Heart right ventricle (tissue), 16 donors: ENCODE results near the gene IQSEC1. TPM values are rescaled to one million over a fixed set of nuclear protein-coding genes. Genes with fewer than 3 reads are reported as not detected.

Experiments used
- ATAC-seq, 8 donors: fragments of 200-7000 bp; cut with Tn5 transposase; one replicate each; pipeline ENCODE4 v1.9.1; 2020; ENCODE audit warnings: mild to moderate bottlenecking in 8 of 8, moderate library complexity in 8 of 8, moderate number of reproducible peaks in 1 of 8
- DNase-seq, 2 donors: peaks; one replicate each; pipeline ENCODE4 v3.0.0-alpha.2; 2020
- H3K27ac ChIP-seq, 10 donors: fragments of 200-600 bp; sonication (generic) in 2 of 10; one replicate each; pipeline versions ENCODE4 v1.5.0 to v1.8.0; 2020 to 2022; ENCODE audit warnings: mild to moderate bottlenecking in 3 of 10
- H3K27me3 ChIP-seq, 7 donors: fragments of 200-600 bp; one replicate each; pipeline ENCODE4 v1.8.0; 2021 to 2022; ENCODE audit warnings: mild to moderate bottlenecking in 2 of 7
- H3K36me3 ChIP-seq, 9 donors: fragments of 200-600 bp; sonication (generic) in 1 of 9; one replicate each; pipeline versions ENCODE4 v1.5.0 to v1.8.0; 2020 to 2022; ENCODE audit warnings: mild to moderate bottlenecking in 2 of 9
- H3K4me1 ChIP-seq, 9 donors: fragments of 200-600 bp; sonication (generic) in 1 of 9; one replicate each; pipeline versions ENCODE4 v1.5.0 to v1.8.0; 2020 to 2022; ENCODE audit warnings: mild to moderate bottlenecking in 4 of 9
- H3K4me3 ChIP-seq, 10 donors: fragments of 200-600 bp; sonication (generic) in 2 of 10; one replicate each; pipeline versions ENCODE4 v1.5.0 to v1.8.0; 2020 to 2022; ENCODE audit warnings: mild to moderate bottlenecking in 7 of 10, moderate library complexity in 2 of 10
- H3K9me3 ChIP-seq, 11 donors: fragments of 200-600 bp in 10 of 11; sonication (generic) in 2 of 11; one replicate each; pipeline versions ENCODE4 v1.5.0 to v1.8.0; 2013 to 2022; ENCODE audit warnings: mild to moderate bottlenecking in 2 of 11, control low read depth in 1 of 11, moderate library complexity in 1 of 11
- WGBS, 2 donors: extraction: QIAGEN DNeasy Blood & Tissue Kit; methylation state at CpG; one replicate each; pipeline ENCODE4 v1.1.7; 2013; ENCODE audit warnings: inconsistent platforms in 1 of 2; 5-methylcytosine and 5-hydroxymethylcytosine counted together
- intact Hi-C, 10 donors: fragments of 100-400 bp; cut with DNase I; formaldehyde crosslinking; loops; one replicate each; pipeline versions ENCODE4 v1.11.1 to v1.14.2; 2022
- polyA plus RNA-seq, 2 donors: library from polyadenylated mRNA; stranded (reverse); fragments of 200-250 nt; gene quantifications; one replicate each; pipeline ENCODE4 v1.2.3, GENCODE V29; 2013
- total RNA-seq, 10 donors: library from RNA; stranded (reverse); fragmentation: NEBNext Ultra II Directional in 3 of 10; extraction: Animal tissue kit (Norgen Biotek cat#: 25700) in 3 of 10; gene quantifications; one replicate each; pipeline versions ENCODE4 v1.2.1 to v1.2.4, GENCODE V29; 2021 to 2023
- TF ChIP-seq, protein P1 (sequence below), 9 donors: fragments of 200-600 bp; sonication (generic) in 2 of 9; IDR thresholded peaks; one replicate each; pipeline versions ENCODE4 v1.5.0 to v1.8.0; 2021 to 2022; ENCODE audit warnings: antibody characterized with exemption in 9 of 9, mild to moderate bottlenecking in 5 of 9, moderate library complexity in 1 of 9
- donor health status: Arrhythmogenic right ventricular cardiomyopathy.
- donor health status: ischemic (EF 13 %, LVEDD 7.1; RV severe dilation, severe dysfunction).
- donor health status: healthy with polysubstance abuse.
- donor health status: DM: no; HTN: yes; CAD: no.
- donor health status: DM: no; HTN: no; CAD: no.
- donor health status: ischemic (EF 25% LVEDD 6.9; RV normal size, moderate dysfunction).
- donor health status: ischemic (EF 25% LVEDD 5.7; RV mildly dilated, moderate dysfunction).
- donor health status: healthy.
- donor health status: DM: yes; HTN: yes; CAD: no.
- donor health status: Ischemic cardiomyopathy.
- donor health status: ischemic (EF 35%, LVEDD 5.7; RV mildly dilated, moderate dysfunction).
- donor health status: nonischemic (EF 11% LVEDD 7.7; RV severe dilation, severe dysfunction).
- donor health status: DM: yes; HTN: yes; CAD: no.
- donor health status: PGD.
- donor health status: ischemic (EF 29% LVEDD 5.4; RV normal size, mild dysfunction).
- donor health status: nonischemic (EF 23%, LVEDD 6.1; RV moderate dilation, normal function).

IQSEC1 gene
- total and polyA plus RNA-seq, 12 donors = 13.1 to 73.9 (median 60.4) TPM

DNA sequence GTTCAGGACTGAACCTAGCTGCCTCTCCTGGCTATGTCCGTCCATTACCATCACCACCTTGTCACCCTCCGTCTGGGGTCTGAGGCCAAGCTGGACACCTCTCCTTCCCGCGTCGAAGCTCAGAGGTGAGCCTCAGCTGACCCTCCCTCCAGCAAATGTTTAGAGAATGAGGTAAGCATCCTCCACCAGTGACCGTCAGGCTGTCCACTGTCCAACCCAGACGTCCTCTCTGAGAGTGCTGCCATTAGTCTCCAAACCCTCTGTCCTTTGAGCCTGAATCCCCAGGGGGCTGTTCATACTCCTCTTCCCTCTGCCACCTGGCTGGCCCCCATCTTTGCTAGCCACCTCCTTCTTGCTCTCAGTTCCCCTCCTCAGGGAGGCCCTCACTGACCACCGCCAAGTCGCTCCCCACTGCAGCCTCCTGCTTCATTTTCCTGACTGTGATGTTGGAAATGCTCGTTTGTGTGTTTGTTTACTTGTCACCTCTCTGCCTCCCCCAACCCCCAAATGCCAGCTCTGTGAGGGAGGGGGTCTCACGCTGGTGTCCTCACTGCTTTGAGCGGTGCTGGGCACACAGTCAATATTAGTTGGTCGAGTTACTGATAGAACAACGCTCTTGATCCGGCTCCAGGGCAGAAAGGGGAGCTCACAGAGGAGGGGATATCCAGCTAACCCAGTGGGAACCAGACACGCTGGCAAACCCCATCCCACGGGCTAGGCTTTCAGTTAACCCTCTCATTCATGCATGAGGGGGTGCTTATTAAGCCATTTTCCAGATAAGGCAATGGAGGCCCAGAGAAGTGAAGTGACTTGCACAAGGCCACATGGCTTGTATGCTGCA is 64.9 kb downstream of the IQSEC1 start:
- DNase-seq = no peak
- Histone ChIP-seq H3K27ac (peak overlapping the region in 2 of 10 donors; percentile 15 to 99), H3K36me3 (peaks cover 0 to 2% (median 0%) of the 10 kb centered on the region in 9 donors), H3K9me3 (no peaks in the 10 kb centered on the region), H3K27me3 (no peaks in the 10 kb centered on the region), H3K4me3 (no peak overlapping the region), H3K4me1 (peaks cover 0 to 98% (median 20%) of the 10 kb centered on the region in 9 donors)
- WGBS, 2 donors = 66 to 70% methylated on average over 17 of the region's 17 CpGs
- intact Hi-C loops = no loop called here
- ATAC-seq = no peak
- TF ChIP-seq, protein P1, sequence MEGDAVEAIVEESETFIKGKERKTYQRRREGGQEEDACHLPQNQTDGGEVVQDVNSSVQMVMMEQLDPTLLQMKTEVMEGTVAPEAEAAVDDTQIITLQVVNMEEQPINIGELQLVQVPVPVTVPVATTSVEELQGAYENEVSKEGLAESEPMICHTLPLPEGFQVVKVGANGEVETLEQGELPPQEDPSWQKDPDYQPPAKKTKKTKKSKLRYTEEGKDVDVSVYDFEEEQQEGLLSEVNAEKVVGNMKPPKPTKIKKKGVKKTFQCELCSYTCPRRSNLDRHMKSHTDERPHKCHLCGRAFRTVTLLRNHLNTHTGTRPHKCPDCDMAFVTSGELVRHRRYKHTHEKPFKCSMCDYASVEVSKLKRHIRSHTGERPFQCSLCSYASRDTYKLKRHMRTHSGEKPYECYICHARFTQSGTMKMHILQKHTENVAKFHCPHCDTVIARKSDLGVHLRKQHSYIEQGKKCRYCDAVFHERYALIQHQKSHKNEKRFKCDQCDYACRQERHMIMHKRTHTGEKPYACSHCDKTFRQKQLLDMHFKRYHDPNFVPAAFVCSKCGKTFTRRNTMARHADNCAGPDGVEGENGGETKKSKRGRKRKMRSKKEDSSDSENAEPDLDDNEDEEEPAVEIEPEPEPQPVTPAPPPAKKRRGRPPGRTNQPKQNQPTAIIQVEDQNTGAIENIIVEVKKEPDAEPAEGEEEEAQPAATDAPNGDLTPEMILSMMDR (IDR thresholded peaks at IDR 0.05) = no peak

DNA sequence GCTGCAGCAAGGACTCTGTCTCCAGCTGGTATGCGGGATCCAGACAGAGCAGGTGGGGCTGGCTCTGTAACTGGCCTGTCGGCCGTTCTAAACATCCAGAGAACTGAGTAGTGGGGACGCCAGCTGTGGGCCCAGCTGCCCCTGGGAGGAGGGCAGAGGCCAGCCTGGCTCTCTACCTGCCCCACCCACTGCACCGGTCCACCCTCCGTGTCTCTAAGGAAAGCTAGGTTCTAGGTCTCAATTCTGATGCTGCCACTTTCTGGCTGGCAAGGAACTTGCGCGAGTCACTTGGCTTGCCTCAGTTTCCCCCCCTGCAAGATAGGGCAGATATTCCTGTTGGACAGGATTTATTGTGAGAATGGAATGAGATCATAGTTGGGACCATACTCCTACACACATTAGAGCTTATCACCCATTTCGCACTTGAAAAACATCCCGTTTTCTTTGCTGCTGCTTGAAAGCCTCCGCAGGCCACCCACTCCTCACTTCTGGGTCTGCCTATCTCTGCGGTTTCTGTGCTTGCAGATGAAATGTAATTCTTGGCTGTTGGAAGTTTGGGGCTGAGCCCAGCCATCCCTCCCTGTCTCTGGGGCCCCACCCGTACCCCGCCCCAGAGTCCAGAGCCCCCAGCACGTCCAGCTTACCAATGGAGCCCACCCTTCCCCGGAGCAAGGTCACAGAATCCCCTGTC is 65.8 kb downstream of the IQSEC1 start:
- DNase-seq (no peak), ATAC-seq (no peak)
- Histone ChIP-seq H3K9me3 (no peaks in the 10 kb centered on the region), H3K36me3 (peaks cover 0 to 2% (median 0%) of the 10 kb centered on the region in 9 donors), H3K27me3 (no peaks in the 10 kb centered on the region), H3K4me1 (peaks cover 0 to 98% (median 20%) of the 10 kb centered on the region in 9 donors), H3K27ac (peak overlapping the region in 1 of 10 donors; percentile 25), H3K4me3 (no peak overlapping the region)
- WGBS, 2 donors = 70 to 73% methylated on average over 16 of the region's 16 CpGs
- intact Hi-C loops = no loop called here
- TF ChIP-seq, protein P1 (IDR thresholded peaks at IDR 0.05) = no peak

DNA sequence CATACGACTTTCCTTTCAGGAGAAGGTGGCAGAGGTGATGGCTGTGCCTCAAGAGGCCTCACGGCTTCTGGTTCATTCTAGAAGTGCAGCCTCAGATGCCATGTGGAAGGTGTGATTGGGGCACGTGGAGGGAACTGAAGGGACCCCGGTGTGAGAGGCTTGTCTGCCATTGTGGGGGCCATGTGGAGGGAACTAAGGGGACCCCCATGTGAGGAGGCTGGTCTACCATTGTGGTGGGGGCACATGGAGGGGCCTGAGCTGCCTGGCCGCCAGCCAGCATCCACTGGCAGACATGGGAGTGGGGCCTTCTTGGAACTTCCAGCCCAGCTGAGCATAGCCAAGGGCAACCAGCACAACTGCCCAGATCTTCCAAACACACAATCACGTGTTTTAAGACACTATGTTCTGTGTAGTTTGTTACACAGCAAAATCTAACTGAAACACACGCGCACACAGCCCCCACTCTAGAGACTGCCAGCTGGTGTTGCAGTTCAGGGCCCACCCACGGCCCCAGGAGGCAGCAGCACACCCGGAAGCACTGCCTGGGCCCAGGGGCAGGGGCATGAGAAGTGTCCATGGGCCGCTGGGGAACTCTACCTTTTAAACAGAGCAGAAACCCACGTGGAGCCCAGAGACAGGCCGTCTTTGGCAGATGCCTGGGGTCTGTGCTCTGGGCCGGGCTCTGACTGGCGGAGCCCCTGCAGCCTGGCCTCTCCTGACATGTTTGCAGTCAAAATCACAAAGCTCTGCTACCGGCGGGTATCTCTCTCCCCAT is 66.8 kb downstream of the IQSEC1 start:
- Histone ChIP-seq H3K4me1 (peaks cover 0 to 99% (median 20%) of the 10 kb centered on the region in 9 donors), H3K27ac (peak overlapping the region in 1 of 10 donors; percentile 60), H3K4me3 (no peak overlapping the region), H3K36me3 (peaks cover 0 to 6% (median 0%) of the 10 kb centered on the region in 9 donors), H3K27me3 (no peaks in the 10 kb centered on the region), H3K9me3 (no peaks in the 10 kb centered on the region)
- WGBS, 2 donors = 93 to 94% methylated on average over 17 of the region's 17 CpGs
- ATAC-seq (peak in 2 of 8 donors; percentile 11 to 24), DNase-seq (no peak)
- TF ChIP-seq, protein P1 (IDR thresholded peaks at IDR 0.05) = no peak
- intact Hi-C loops = no loop called here

DNA sequence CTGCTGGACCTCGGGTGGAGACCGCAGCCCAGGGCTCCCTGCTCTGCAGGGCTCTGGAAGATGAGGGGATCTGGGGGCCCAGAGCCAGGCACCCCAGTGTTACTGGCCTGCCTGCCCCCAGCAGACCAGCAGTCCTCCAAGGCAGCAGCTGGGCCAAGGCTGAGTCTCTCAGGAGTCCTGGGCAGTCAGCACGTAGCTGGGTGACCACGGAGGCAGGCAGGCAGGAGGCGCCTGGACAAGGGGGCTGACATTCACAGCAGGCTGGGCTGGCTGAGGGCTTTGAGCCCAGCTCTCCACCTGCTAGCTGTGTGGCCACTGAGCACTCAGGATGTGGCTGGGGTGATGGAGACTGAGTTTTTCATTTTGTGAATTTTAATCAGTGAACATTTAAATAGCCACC is 67.9 kb downstream of the IQSEC1 start:
- DNase-seq = no peak
- no peak for ATAC-seq
- H3K4me1 ChIP-seq = peaks cover 0 to 97% (median 20%) of the 10 kb centered on the region in 9 donors

More for the DNA sequence above, 67.9 kb downstream of the IQSEC1 start:
- intact Hi-C loops = no loop called here
- TF ChIP-seq, protein P1 (IDR thresholded peaks at IDR 0.05) = no peak
- no peak overlapping the region for H3K4me3 ChIP-seq
- no peaks in the 10 kb centered on the region for H3K27me3 ChIP-seq
- 82 to 90% methylated on average over 5 of the region's 5 CpGs for WGBS, 2 donors
- no peaks in the 10 kb centered on the region for H3K9me3 ChIP-seq
- peaks cover 0 to 12% (median 0%) of the 10 kb centered on the region in 9 donors for H3K36me3 ChIP-seq
- H3K27ac ChIP-seq = peak overlapping the region in 1 of 10 donors; percentile 60
